IPS DF 4.7 (cell line): ENCODE data around the gene ANKRD40.
"Not testable (repeated sequence)": the region's sequence is repeated elsewhere in the genome, so short reads cannot be mapped to it uniquely, and the experiment has no call there.

ENCODE experiments used
- DNase-seq: peaks from one replicate; pipeline ENCODE4 v3.0.0-alpha.2; 2013; ENCODE audit warnings: low spot score; ENCODE audit errors: extremely low read depth

Gene ANKRD40

DNA sequence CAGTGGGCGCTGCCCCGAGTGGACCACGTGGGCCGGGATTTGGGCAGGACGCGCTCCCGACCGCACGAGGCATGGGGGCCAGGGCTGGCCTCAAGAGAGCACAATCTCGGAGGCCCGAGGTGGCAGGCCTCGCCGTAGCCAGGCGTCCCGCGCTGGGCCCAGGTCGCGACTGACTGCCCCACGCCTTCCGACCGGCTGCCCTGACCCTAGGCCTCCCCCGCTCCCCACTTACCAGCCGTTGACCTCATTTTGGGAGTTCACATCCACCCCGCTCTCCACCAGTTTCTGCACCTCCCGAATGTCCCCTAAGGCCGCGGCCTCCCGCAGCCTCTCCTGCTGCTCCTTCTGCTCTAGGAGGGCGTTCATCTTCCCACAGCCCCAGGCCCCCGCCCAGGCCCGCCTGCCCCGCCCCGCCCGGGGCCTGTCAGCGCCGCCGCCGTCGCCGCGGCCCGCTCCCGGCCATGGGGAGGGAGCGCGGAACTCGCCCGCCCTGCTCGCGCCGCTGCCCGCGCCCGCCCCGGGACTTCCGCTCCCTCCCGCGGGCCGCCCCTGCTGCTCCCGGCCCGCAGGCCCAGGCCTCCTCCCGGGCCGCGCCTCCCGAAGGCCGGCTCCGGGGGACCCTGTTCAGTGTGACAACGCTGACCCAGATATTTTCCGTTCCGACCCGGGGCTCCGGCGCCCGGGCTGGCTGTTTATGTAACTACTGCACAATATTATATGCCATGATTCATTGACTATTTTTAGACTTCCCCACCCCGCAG is at the start of gene ANKRD40:
Gene ANKRD40, minus strand, starts transcription at position 626 of the 761 bp plus-strand sequence. Its CDS starts 260 bp downstream, at position 366.
- no peak for DNase-seq

DNA sequence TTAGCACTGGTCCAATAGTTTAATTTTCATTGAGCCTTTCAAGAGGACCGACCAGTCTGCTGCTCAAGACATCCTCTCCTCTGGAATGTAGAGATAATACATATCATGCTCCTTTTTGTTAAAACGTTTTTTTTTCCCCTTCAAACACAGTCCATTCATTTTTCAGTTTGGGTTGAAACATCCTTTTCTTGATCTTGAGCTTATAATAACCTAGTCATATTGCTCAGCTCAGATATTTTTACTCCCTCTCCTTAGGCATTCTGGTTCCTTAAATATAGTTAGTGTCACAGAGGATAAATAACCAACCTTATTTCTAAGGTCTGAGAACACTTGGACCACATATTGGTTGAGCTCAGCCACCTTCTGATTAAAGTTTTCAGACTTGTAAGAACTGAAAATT is 46.8 kb upstream of the ANKRD40 start:
- DNase-seq: no peak

GRCh38 chr17:50749245-50749644 is 41.5 kb upstream of the ANKRD40 start:
- DNase-seq: no peak

DNA sequence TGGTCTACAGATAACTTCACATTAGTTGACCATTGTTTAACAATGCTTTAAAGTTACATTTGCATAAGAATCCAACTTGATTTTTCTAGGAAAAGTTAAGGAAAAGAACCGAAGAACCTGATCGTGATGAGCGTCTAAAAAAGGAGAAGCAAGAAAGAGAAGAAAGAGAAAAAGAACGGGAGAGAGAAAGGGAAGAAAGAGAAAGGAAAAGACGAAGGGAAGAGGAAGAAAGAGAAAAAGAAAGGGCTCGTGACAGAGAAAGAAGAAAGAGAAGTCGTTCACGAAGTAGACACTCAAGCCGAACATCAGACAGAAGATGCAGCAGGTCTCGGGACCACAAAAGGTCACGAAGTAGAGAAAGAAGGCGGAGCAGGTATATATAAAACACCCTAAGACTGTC is 37.9 kb upstream of the ANKRD40 start:
- no peak for DNase-seq

GRCh38 chr17:50739098-50739497 is 31.4 kb upstream of the ANKRD40 start:
- no peak for DNase-seq

DNA sequence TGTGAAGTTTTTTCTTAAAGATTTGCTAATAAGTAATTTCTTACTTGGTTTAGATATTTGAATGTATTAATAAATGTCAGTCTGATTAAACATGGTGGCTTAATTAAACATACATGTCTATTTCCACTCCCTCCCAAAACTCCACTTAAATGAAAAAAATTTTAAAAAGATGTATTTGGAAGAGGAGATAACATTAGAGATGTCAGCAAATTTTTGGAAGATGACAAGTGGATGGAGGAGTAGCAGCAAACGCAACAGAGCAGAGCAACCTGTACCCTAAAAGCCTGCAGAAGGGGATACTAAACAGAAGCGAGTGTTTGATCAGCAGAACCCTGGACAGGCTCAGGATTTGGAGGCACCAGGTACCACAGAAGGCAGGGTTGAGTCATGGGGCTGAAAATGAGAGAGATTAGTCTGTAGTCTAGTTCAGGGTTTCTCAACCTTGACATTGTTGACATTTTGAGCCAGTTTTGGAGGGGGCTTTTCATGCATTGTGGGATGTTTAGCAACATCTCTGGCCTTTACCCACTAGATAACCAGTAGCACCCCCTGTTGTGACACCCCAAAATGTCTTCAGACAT is 29.5 kb upstream of the ANKRD40 start:
- no peak for DNase-seq

DNA sequence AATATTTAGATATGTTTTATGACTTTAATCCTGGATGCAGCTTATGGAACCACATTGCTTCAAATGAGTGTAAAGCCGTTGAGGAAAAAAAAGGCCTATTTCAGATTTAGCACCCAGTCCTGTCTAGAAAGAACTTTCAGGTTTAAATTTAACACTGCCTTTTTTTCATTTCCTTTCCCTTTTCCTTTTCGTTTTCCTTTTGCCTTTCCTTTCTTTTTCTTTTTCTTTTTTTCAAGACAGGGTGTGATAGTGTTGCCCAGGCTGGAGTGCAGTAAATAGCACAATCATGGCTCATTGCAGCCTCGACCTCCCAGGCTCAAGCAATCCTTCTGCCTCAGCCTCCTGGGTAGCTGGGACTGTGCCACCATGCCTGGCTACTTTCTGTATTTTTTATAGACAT is 27.6 kb upstream of the ANKRD40 start:
- DNase-seq: no peak

- no peak for DNase-seq
These were observed 24.1 kb upstream of the ANKRD40 start for GRCh38 chr17:50731575-50732460.

- no peak for DNase-seq
These were observed 21.4 kb upstream of the ANKRD40 start for GRCh38 chr17:50728881-50729765.

GRCh38 chr17:50728112-50728429 is 20.4 kb upstream of the ANKRD40 start:
- DNase-seq: no peak

DNA sequence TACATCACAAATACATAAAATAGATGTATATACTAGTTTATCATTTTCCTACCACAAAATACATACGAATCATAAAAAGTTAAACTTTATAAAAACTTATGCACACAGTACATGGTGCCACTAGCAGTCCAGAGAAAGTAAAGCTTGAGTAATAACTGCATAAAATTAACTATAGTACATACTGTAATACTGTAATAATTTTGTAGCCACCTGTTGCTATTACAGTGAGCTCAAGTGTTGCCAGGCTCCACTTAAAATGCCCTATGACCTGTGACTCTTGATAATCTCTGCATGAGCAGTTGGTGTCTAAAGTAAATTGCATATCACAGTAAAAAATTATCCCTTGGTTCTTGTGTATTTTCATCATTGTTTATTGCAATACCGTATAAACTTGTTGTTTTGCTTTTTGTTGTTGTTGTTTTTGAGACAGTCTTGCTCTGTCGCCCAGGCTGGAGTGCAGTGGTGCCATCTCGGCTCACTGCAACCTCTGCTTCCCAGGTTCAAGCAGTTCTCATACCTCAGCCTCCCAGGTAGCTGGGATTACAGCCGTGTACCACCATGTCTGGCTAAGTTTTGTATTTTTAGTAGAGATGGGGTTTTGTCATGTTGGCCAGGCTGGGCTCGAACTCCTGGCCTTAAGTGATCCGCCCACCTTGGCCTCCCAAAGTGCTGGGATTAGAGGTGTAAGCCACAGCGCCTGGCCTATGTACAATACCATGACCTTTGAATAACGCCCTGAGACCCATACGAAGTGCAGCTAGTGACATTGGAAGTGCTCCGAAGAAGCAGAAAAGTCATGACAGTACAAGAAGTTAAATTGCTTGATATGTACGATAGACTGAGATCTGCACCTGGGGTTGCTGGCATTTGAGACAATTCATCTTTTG is 18.3 kb upstream of the ANKRD40 start:
- DNase-seq: no peak

DNA sequence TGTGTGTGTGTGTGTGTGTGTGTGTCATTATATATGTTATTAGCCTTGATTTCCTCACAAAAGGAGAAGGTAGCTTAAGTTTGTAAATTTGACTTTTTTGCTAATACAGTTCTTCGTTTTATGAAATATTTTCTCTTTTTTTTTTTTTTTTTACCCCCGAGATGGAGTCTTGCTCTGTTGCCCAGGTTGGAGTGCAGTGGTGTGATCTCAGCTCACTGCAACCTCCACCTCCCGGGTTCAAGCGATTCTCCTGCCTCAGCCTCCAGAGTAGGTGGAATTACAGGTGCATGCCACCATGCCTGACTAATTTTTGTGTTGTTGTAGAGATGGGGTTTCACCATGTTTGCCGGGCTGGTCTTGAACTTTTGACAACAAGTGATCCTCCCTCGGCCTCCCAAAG is 16.9 kb upstream of the ANKRD40 start:
- DNase-seq: not testable (repeated sequence)

GRCh38 chr17:50722746-50723145 is 15.0 kb upstream of the ANKRD40 start:
- DNase-seq: no peak

DNA sequence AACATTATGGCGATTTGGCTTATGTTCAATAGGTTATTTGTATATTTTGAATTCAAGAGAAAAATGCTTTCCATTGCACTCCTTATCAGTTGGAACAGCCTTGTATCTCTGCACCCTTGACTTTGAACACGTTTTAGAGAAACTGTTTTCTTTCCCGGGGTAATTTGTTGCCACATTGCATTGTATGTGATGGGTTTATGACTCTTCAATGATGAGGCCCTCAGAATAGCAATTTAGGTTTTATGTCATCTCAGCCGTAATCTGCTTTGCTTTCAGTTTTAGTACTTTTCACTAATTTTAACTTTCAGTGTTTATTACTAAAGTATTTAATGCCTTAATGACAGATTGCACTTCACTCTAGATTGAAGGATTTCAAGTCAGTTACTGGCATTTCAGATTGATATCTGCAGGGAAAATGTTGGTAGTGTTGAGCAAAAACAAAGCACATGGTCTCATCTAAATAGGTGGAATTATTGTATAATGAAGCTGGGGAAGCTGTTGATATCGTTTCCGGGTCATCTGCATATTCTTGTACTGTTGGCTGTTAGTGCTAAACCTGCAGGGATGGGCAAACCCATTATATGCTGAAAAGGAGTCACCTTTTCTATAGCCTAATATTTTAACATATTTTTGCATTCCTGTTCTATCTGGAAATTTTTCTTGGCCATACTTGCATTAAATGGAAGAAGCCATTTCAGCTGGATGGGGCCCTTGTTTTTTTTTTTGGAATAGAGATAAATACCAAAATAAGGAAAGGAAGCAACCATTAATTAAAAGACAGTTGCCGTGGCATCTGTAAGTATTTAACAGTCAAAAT is 13.7 kb upstream of the ANKRD40 start:
- no peak for DNase-seq

DNA sequence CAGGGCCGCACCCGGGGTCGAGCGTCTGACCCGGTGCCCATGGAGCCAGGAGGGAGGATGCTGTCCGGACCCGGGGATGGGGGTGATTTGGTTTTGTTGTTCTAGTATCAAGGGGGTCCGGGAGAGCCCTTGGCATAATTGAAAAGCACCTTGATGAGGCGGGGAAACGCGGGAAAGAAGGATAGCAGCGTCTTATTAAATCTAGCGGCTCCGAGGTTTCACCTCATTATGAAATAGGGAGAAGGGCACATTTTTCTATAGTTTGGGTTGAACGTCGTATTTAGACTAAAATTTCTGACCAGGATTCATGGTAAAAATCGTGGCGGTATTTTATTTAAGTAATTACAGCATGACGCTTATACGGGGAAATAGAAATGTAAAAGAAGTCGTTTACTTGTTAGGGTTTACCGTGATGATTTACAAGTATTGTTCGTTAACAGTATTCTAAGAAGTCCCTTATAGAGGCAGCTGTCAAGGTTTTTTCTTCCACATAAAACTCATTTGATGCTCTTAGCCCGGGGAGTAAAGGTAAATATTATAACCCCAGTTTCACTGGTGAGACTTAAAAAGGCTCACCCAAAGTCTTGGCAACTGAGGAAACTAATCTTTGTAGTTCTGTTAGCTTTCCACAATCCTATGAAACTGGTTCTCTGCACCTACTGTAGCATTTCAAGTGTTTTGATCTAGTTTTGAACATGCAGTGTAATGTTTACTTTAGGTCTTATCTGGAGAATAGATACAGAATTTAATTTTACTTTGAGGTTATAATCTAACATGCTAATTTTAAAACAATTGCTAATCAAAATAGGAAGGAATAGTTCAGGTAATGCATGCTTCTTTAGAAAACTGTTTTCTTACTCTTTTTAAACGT is 12.4 kb upstream of the ANKRD40 start:
- DNase-seq: no peak

- no peak for DNase-seq
These were observed 11.6 kb upstream of the ANKRD40 start, which contains the start of gene LUC7L3 for GRCh38 chr17:50719144-50719923. Gene LUC7L3, plus strand, starts transcription at chr17:50719603. Its CDS starts 130 bp downstream, at chr17:50719733.

DNA sequence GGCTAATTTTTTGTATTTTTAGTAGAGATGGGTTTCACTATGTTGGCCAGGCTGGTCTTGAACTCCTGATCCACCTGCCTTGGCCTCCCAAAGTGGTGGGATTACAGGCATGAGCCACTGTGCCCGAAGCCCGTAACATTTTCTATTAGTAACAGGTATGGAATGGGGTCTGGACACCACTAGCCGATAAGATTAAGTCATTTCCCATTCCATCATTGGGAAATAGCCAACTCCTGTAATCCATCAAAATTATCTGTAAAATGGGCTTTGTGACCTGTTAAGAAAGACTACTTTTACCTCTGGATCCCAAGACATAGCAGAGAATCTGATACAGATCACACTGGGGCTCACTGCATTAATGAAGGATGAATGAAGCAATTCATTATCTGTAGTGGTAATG is 7.8 kb upstream of the ANKRD40 start:
- no peak for DNase-seq

DNA sequence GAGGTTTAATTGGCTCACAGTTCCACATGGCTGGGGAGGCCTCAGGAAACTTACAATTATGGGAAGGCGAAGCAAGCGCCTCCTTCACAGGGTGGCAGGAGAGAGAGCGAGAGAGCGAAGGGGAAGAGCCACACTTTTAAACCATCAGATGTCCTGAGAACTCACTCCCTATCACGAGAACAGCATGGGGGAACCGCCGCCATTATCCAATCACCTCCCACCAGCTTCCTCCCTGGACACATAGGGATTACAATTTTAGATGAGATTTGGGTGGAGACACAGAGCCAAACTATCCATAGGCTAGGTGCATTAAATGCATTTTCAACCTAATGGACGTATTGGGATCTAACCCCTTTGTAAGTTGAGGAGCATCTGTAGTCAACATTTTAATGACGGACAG is 4.9 kb upstream of the ANKRD40 start:
- no peak for DNase-seq
